Cortex of kidney (tissue), 1 donor: ENCODE data around the gene FGGY.
"Not testable (repeated sequence)": the region's sequence is repeated elsewhere in the genome, so short reads cannot be mapped to it uniquely, and the experiment has no call there.

Experiments used
- DNase-seq: peaks from one replicate; lab custom pipeline; 2025; lab: John Stamatoyannopoulos, UW

The FGGY gene

GRCh38 chr1:59482986-59483385 lies 186.1 kb downstream of the FGGY start:
- no peak for DNase-seq

DNA sequence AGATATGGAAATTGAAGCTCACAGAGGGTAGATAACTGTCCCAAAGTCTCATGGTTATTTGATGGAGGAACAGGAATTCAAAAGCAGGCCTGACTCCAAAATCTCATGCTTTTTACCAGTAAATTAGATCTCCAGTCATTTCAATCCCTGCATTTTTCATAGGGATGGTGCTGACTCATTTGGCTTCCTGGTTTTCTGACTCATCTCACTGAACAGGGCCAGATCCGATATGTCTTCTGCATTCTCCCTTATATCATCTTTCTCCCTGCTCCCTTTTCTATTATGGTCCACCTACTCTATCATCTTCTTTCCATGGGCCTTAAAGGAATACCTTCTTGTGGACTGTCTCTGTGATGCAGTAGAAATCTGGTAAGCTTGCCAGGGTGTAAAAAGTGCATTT lies 187.2 kb downstream of the FGGY start:
- DNase-seq, result no peak

DNA sequence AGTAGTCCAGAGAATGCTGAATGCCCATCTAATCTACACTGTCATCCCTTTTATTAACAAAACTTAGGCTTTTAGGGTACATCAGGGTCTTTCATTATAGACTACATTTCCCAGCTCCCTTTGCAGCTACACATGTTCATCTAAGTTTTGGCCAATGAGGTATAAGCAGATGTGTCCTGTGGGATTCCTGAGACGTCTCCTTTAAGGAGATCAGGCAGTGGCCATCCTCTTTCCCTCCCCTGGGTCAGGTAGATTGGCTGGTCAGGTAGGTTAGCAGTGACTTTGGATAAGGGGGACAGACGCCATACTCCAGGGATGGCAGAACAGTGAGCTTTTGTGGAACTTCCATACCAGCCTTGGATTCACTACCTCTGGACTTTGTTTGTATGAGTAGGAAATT lies 188.3 kb downstream of the FGGY start:
- no peak for DNase-seq

- DNase-seq, result no peak
These were observed 189.1 kb downstream of the FGGY start for GRCh38 chr1:59485949-59486348.

- DNase-seq, result no peak
These were observed 189.7 kb downstream of the FGGY start for GRCh38 chr1:59486615-59487014.

- no peak for DNase-seq
These were observed 190.6 kb downstream of the FGGY start for GRCh38 chr1:59487335-59488031.

- no peak for DNase-seq
These were observed 195.6 kb downstream of the FGGY start for GRCh38 chr1:59492500-59492899.

DNA sequence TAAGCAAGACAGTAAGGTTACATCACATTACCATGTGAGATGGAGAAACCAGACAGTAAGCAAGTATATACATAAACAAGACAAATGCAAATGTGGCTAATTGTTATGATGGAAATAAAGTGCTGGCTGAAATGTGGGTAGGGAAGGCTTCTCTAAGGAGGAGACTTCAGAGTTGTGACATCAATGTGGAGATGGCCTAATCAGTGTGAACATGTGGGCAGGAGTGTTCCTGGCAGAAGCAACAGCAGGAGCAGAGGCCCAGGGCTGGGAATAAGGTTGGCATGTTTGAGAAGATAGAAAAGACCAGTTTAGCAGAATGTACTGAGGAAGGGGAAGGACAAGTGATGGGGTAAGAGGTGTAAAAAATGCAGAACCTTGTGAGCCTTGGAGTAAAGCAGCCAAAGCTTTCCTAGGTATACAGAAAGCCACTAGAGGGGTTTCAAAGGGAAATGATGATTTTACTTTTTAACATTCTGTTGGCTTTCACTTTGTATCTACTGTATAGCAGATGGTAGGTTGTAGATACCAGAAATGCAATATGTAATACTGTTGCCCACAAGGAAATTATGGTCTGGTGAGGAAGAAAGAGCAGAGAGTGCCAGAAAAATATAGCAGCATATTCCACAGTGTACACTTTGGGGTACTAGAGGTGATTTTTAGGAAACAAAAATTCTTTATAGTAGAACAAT lies 197.4 kb downstream of the FGGY start:
- no peak for DNase-seq

DNA sequence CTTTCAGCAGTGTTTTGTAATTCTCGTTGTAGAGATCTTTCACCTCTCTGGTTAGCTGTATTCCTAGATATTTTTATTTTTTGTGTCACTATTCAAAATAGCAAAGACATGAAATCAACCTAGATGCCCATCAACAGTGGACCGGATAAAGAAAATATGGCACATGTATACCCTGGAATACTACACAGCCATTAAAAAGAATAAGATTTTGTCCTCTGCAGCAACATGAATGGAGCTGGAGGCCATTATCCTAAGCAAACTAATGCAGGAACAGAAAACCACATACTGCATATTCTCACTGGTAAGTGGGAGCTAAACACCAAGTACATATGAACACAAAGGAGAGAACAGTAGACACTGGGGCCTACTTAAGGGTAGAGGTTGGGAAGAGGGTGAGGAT lies 199.3 kb downstream of the FGGY start:
- DNase-seq, result not testable (repeated sequence)

DNA sequence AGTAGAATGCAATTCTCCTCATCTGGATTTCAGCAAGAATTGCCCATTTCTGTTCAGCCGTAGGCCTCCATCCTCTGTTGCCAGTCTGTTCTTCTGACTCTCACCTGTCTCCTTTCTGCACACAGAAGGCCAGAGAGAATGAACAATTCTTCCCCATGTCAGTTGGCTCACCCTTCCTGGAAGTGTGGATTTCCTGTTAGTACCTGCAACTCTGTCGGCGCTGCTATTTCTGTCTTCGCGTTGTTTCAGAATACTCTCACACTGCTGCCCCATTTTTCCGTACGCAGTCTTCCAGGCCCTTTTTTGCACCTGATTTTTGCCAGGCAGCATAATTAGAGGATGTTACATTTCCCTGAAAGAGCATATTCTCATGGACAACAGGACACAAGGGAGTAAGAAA lies 200.7 kb downstream of the FGGY start:
- no peak for DNase-seq

- DNase-seq, result no peak
These were observed 201.7 kb downstream of the FGGY start for GRCh38 chr1:59498640-59499039.

- DNase-seq, result no peak
These were observed 202.5 kb downstream of the FGGY start for GRCh38 chr1:59499273-59499942.

DNA sequence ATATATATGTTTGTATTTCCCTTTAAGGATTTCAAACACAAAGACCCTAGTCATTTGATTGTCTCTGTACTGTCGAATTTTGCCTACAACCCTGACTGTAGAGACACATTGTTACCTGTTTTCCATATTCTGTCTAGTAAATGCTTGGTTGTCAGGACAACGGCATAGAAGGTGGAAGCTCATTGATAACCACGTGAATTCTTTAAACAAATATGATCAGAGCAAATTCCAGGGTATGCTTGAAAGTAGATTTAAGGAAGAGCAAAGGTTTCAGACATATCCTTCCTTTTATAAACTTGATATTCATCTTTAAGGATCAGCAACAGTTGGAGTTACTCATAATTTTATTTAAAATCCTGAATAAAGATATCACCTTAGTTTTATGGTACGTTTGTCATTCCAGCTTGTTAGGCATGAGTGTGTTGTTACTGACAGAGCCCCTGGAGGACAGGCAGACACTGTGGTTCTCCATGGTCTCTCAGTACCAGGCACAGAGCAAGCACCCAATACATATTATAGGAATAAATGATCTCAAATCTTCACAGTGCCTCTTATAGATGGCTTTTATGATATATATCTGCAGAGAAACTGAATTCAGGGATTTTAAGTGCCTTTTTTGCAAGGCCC lies 203.2 kb downstream of the FGGY start:
- no peak for DNase-seq

- no peak for DNase-seq
These were observed 204.3 kb downstream of the FGGY start for GRCh38 chr1:59500950-59501742.

- no peak for DNase-seq
These were observed 205.3 kb downstream of the FGGY start for GRCh38 chr1:59502009-59502691.

DNA sequence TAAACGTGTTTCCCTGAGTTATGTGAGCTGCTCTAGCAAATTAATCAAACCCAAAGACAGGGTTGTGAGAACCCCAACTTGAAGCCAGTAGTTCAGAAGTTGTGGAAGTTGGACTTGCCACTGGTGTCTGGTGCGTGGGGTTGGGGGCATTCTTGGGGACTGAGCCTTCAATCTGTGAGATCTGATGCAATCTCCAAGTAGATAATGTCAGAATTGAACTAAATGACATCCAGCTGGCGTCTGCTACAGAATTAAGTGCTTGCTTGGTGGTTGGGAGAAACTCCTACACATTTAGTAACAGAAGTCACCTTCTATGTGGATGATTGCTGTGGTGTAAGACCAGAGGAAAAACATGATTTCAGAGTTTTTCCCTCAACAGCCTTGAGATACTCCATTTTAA lies 207.4 kb downstream of the FGGY start:
- DNase-seq, result no peak

DNA sequence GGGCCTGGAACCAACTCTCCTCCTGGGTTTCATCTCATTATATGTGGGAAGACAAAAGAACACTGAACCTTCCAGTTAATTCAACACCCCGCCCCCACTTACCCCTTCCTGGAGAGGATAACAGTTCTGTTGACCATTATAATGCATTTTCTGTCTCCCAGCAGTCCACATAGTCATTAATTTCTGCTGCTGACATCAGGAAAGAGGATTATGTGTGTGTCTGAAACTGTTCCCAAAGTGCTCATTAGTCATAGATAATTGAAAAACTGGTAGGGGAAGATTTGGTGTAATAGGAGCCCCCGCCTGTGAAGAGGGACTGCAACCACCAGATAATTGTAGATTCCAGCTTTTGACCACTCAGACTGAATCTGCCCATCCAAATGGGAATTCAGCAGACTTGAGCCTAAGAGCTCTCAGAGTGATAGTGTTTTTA lies 208.7 kb downstream of the FGGY start:
- no peak for DNase-seq

DNA sequence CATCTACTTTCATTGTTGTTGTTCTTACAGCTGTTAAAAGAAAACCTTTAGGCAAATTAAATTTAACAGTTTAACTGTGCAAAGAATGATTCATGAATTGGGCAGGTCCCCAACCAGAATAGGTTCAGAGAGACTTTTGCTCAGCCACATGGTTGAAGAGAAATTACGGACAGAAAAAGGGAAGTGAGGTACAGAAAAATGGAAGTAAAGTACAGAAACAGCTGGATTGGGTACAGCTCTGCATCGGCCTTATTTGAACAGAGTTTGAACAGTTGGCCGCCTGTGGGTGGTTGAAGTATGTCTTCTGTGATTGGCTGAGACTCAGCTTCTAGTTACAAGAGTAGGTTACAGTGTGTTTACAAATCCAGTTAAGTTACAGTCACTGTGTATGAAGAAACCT lies 210.1 kb downstream of the FGGY start:
- DNase-seq, result no peak

DNA sequence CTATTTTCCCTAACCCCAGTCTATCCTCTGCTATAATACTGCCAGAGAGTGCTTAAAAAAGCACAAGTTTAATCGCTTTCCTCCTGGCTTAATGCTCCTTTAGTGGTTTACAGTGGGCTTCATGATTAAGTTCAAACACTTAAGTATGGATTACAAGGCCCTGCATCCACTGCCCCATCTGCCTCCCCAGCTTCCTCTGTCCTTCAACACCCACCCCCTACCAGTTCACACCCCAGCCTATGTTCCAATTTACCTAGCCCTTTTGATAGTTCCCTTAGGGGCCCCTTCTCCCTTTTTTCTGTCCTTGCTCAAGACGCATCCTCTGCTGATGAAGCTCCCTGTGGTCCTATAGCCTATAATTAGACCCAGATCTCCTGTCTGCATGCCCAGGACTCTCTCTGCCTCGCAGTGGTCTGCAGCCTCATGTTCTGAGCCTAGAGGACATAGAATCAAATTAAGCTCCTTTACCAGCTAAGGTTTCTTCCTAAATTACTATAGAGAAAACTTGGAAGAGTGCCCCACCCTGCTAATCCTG lies 212.5 kb downstream of the FGGY start:
- no peak for DNase-seq

DNA sequence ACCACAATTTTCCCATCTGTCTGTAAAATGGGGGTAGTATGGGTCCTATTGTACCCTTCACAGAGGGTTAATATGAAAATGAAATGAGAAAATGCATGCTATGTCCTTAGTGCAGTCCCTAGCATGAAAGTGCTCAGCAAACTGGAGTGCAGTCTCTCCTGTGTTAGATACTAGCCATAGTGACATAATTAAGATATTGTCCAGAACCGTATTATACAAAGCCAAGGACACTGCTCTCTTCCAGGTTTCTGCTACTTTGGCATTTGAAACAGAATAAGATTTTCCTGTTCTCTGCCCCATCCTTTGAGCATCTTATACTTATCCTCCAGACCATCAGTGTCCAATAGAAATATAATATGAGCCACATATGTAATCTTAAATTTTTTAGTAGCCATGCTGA lies 213.4 kb downstream of the FGGY start:
- DNase-seq, result no peak
